GM12891 (cell line): ENCODE data around the gene KLHL40.

Experiments used
- DNase-seq: peaks from one replicate; pipeline ENCODE4 v3.0.0; 2011; ENCODE audit warnings: low spot score; ENCODE audit not compliant: insufficient read length
- FAIRE-seq: peaks from 2 replicates; lab custom pipeline; 2011; peaks lifted over from hg19 to GRCh38; lab: Jason Lieb, UNC
- PAX5 ChIP-seq: IDR thresholded peaks from 2 replicates; pipeline ENCODE4 v1.6.1; 2011; ENCODE audit warnings: low read length, moderate library complexity, mild to moderate bottlenecking; ENCODE audit not compliant: insufficient read depth, severe bottlenecking
- POLR2A ChIP-seq: IDR thresholded peaks from 2 replicates; pipeline ENCODE4 v1.6.1; 2011; ENCODE audit warnings: low read depth, low read length, control low read depth
- POLR2AphosphoS5 ChIP-seq: IDR thresholded peaks from 2 replicates; pipeline ENCODE4 v1.6.1; 2011; ENCODE audit warnings: low read depth, low read length, control low read depth
- POU2F2 ChIP-seq: IDR thresholded peaks from 2 replicates; pipeline ENCODE4 v1.6.1; 2011; ENCODE audit warnings: low read depth, mild to moderate bottlenecking, control low read depth, low read length, moderate library complexity
- SPI1 ChIP-seq: IDR thresholded peaks from 2 replicates; pipeline ENCODE4 v1.6.1; 2011; ENCODE audit warnings: low read depth, low read length, control low read depth
- TAF1 ChIP-seq: IDR thresholded peaks from 2 replicates; pipeline ENCODE4 v1.6.1; 2011; ENCODE audit warnings: low read depth, low read length, control low read depth

Gene KLHL40

GRCh38 chr3:42680806-42681205 is 4.5 kb upstream of the KLHL40 start:
- FAIRE-seq: no peak
- no peak for DNase-seq
- TF ChIP-seq SPI1 (no peak), PAX5 (no peak), TAF1 (no peak), POU2F2 (no peak), POLR2A (no peak), POLR2AphosphoS5 (no peak)

DNA sequence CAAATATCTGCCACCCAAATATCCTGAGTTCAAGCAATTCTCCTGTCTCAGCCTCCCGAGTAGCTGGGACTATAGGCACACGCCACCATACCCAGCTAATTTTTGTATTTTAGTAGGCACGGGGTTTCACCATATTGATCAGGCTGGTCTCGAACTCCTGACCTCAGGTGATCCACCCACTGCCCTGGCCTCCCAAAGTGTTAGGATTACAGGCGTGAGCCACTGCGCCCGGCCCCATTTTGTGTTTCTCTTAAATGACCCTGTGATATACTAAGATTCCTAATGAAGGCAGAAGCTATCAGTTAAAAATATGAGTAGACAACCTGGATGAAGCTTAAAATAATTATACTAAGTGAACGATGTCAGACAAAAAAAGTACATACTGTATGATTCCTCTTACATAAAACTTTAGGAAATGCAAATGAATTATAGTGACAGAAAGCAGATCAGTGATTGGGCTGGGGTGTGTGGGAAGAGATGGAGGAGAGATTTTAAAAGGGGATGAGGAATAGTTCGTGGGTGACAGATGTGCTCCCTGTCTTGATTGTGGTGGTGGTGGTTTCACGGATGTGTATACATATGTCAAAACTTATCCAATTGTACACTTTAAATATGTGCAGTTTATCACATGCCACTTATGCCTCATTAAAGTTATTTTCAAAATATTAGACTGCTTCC is 3.8 kb upstream of the KLHL40 start:
- no peak for FAIRE-seq
- no peak for DNase-seq
- TF ChIP-seq PAX5: no peak
- TF ChIP-seq TAF1: no peak
- no peak for TF ChIP-seq POLR2AphosphoS5
- no peak for TF ChIP-seq POLR2A
- TF ChIP-seq SPI1: no peak
- TF ChIP-seq POU2F2: no peak

DNA sequence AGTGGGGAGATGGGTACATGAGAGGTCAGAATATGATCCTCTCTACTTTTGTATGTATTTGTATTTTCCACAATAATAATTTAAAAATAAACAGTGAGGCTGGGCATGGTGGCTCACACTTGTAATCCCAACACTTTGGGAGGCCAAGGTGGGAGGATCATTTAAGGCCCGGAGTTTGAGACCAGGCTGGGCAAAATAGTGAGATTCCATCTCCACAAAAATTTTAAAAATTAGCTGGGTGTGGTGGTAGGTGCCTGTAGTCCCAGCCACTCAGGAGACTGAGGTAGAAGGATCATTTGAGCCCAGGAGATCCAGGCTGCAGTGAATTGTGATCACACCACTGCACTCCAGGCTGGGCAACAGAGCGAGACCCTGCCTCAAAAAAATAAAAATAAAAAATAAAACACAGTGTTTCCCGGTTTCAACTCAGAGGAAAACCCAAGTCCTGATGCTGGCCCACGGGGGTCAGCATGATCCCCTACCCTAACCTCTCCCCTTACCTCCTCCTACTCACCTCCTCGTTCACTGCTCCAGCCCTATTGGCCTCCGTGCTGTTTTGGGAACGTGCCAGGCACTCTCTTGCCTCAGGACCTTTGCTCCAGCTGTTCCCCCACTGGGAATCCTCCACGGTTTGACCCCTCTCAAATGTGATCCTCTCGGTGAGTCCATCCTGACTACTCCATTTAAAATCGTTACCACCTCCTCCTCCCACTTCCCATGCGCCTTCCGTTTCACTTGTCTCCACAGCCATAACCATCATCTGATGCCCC is 2.9 kb upstream of the KLHL40 start:
- TF ChIP-seq POU2F2 (no peak), SPI1 (no peak), PAX5 (no peak), TAF1 (no peak), POLR2AphosphoS5 (no peak), POLR2A (no peak)
- DNase-seq (no peak), FAIRE-seq (no peak)

GRCh38 chr3:42683875-42684598 is 1.3 kb upstream of the KLHL40 start:
- no peak for TF ChIP-seq TAF1
- no peak for FAIRE-seq
- no peak for DNase-seq

DNA sequence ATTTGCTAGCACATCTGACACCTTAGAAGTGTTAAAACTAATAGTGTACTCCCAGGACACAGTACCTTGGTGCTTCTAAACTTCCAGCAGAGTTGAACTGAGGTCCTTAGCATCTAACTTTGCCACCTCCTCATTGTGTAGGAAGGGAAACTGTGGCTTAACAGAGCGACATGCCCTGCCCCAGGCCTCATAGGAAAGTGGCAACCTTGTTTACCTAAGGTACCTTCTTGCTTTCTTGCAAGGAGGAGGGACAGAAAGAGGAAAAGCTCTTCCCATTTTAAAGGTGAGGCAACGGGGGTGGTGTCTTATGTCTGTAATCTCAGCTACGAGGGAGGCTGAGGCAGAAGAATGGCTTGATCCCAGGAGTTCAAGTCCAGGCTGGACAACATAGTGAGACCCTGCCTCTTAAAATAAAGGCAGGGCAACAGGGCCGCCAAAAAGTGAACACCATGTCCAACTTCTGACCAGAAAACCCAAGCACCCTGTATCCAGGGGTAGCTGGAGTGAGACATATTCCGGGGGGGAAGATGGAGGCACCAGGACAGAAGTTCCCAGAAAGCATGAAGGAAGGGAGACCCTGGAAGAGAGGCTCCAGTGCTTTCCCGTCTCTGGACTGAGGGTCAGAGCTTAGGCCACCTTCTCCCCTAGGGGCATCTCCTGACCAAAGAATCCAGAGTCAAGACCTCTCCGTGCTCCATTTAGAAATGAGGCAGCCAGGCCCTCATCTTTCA is 540 bp upstream of the KLHL40 start:
- no peak for FAIRE-seq
- DNase-seq: no peak
- TF ChIP-seq SPI1: no peak
- no peak for TF ChIP-seq POU2F2
- TF ChIP-seq PAX5: no peak
- no peak for TF ChIP-seq POLR2AphosphoS5
- TF ChIP-seq TAF1: no peak
- TF ChIP-seq POLR2A: no peak

DNA sequence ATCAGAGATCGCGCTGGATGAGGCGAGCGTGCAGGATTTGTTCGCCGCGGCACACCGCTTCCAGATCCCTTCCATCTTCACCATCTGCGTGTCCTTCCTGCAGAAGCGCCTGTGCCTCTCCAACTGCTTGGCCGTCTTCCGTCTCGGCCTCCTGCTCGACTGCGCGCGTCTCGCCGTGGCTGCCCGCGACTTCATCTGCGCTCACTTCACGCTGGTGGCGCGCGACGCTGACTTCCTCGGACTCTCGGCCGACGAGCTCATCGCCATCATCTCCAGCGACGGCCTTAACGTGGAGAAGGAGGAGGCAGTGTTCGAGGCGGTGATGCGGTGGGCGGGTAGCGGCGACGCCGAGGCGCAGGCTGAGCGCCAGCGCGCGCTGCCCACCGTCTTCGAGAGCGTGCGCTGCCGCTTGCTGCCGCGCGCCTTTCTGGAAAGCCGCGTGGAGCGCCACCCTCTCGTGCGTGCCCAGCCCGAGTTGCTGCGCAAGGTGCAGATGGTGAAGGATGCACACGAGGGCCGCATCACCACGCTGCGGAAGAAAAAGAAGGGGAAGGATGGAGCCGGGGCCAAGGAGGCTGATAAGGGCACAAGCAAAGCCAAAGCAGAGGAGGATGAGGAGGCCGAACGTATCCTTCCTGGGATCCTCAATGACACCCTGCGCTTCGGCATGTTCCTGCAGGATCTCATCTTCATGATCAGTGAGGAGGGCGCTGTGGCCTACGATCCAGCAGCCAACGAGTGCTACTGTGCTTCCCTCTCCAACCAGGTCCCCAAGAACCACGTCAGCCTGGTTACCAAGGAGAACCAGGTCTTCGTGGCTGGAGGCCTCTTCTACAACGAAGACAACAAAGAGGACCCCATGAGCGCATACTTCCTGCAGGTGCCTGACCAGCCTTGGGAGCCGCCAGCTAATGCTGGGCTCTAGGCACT is 819 bp downstream of the KLHL40 start:
- FAIRE-seq (no peak), DNase-seq (no peak)
- TF ChIP-seq POLR2A (no peak), SPI1 (no peak), PAX5 (no peak), TAF1 (no peak)

DNA sequence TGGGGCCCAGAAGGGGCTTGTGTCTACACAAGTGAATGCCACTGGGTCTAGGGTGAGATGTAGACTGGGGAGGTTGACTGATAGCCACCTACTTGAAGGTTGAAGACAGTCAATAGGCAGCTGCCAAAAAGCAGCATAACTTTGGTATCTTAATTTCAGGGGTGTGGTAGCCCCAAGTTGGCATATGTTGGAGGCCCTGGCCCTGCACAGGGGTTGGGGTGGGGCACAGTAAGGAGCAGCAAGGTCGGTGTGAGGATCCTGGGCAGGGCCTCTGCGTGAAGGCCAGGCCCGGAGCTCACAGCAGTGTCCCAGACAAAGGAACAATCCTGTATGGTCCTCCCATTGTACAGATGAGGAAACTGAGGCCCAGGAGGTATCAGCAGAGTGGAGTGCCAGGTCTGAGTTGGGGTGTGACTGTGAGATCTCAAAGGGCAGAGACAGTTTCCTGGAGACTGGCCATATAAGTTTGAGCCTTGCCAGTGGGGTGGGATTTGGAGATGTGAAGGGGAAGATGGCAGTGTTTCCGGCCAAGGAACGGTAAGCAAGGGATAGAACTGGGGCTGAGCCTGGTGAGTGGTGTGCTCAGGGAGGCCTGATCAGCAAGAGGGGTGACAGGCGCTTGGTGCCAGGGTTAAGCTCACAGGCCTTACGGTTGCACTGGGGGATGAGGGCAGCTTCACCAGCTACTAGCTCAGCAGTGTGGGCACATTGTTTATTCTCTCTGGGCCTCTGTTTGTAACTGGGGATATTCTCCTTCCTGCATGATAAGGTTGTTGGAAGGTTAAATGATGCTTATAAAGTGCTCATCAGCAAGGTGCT is 1.7 kb downstream of the KLHL40 start:
- TF ChIP-seq POLR2AphosphoS5: no peak
- TF ChIP-seq TAF1: no peak
- TF ChIP-seq SPI1: no peak
- no peak for TF ChIP-seq POU2F2
- TF ChIP-seq PAX5: no peak
- TF ChIP-seq POLR2A: no peak
- no peak for FAIRE-seq

DNA sequence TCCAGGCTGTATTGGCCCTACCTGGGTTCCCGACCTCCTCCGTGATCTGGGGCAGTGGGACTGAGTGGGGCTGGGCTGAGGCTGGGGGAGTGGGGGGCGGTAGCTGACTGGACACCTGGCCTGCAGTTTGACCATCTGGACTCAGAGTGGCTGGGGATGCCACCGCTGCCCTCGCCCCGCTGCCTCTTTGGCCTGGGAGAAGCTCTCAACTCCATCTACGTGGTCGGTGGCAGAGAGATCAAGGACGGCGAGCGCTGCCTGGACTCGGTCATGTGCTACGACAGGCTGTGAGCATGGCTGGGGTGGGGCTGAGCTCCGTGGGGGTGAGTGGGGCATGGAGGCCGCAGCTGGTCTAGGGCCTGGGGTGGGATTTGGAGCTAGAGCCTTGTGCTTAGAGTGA is 2.7 kb downstream of the KLHL40 start:
- DNase-seq (no peak), FAIRE-seq (no peak)

More for the DNA sequence above, 1.7 kb downstream of the KLHL40 start:
- DNase-seq: no peak

More for the DNA sequence above, 2.7 kb downstream of the KLHL40 start:
- no peak for TF ChIP-seq SPI1
- no peak for TF ChIP-seq POLR2A
- no peak for TF ChIP-seq POU2F2
